Measurements from ENCODE around the gene PLA2G4C.

PLA2G4C gene

DNA sequence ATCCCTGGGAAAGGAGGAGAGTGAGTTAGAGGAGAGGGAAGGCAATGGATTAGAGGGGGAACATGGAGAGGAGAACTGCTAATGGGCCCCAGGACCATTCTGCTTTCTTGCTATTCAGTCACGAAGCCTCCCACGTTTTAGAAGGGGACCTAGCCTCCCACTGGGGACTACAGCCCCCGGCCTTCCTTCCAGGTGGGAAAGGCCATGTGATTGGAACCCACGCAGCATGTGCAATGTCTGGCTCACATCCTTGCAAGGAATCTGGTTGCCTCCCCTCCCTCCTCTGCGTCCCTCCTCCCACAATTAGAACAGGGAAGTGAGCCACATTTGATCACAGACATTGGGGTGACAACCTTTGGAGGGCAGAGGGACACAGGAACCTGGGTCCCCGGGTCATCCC is 22.5 kb upstream of the PLA2G4C start:
- TF ChIP-seq, protein P1, sequence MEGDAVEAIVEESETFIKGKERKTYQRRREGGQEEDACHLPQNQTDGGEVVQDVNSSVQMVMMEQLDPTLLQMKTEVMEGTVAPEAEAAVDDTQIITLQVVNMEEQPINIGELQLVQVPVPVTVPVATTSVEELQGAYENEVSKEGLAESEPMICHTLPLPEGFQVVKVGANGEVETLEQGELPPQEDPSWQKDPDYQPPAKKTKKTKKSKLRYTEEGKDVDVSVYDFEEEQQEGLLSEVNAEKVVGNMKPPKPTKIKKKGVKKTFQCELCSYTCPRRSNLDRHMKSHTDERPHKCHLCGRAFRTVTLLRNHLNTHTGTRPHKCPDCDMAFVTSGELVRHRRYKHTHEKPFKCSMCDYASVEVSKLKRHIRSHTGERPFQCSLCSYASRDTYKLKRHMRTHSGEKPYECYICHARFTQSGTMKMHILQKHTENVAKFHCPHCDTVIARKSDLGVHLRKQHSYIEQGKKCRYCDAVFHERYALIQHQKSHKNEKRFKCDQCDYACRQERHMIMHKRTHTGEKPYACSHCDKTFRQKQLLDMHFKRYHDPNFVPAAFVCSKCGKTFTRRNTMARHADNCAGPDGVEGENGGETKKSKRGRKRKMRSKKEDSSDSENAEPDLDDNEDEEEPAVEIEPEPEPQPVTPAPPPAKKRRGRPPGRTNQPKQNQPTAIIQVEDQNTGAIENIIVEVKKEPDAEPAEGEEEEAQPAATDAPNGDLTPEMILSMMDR (IDR thresholded peaks at IDR 0.05; ENCODE audit: insufficient read depth, low read length, poor library complexity, severe bottlenecking), result no peak
- Histone ChIP-seq H3K27me3 (replicated peaks; ENCODE audit: control insufficient read depth, insufficient read depth, low read length) (no peaks in the 10 kb centered on the region), H3K4me3 (replicated peaks; ENCODE audit: low read depth, low read length) (no peak overlapping the region), H3K36me3 (ENCODE audit: control insufficient read depth, insufficient read depth, low read length) (peaks cover 28% of the 10 kb centered on the region)
- DNase-seq (ENCODE audit: extremely low read depth, insufficient read length), result no peak

DNA sequence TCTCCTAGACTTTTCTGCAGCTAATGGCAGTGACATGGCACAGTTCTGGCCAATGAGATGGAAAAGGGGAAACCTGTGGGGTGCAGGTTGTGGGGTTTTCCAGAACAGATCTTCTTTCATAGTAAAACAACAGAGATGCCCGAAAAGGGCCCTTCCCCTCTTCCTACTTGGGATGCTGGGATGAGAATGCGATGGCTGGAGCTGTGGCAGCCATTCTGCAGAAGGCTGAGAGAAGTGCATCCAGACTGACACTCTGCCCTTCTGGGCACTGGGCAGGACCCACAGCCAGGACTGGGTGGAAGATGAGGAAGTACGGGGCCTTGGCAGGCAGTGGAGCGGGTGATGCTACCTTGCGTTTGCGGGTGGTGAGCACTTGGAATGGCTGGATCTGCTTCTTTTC is 16.9 kb upstream of the PLA2G4C start:
- Histone ChIP-seq H3K27me3 (replicated peaks; ENCODE audit: control insufficient read depth, insufficient read depth, low read length) (no peaks in the 10 kb centered on the region), H3K36me3 (ENCODE audit: control insufficient read depth, insufficient read depth, low read length) (peaks cover 26% of the 10 kb centered on the region), H3K4me3 (replicated peaks; ENCODE audit: low read depth, low read length) (no peak overlapping the region)
- DNase-seq (ENCODE audit: extremely low read depth, insufficient read length), result no peak
- TF ChIP-seq, protein P1 (IDR thresholded peaks at IDR 0.05; ENCODE audit: insufficient read depth, low read length, poor library complexity, severe bottlenecking), result no peak

DNA sequence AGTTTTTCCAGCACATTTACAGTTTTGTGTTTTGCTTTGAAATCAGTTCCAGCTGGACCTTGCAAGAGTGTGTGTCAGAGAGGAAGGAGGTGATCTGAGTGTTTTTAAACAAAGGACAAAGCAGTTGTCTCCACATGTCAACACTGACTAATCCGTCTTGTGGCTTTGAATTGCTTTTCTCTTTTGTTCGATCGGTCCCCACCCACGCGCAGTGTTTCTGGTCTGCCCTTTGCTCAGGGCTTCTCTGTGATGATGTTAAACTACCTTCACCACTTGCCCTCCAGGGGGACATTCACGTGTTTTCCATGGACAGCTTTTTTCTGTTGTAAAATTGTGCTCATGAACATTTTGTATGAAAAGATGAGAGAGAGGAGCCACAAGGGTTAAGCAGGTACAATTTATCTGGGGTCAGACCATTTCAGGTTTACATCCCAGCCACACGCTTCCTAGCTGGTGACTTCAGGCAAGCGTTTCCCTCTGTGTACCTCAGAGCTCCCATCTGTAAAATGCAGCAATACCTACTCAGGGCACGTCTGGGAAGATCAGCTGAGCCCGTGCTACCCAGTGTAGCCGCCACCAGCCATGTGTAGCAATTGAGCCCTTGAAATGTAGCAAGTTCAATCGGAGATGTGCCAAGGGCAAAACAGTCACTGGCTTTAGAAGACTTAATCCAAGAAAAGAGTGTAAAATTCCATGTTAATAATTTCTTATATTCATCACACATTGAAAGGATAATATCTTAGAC is 13.5 kb upstream of the PLA2G4C start:
- DNase-seq (ENCODE audit: extremely low read depth, insufficient read length), result no peak
- H3K4me3 ChIP-seq (replicated peaks; ENCODE audit: low read depth, low read length), result no peak overlapping the region
- TF ChIP-seq, protein P1 (IDR thresholded peaks at IDR 0.05; ENCODE audit: insufficient read depth, low read length, poor library complexity, severe bottlenecking), result no peak
- no peaks in the 10 kb centered on the region for H3K27me3 ChIP-seq (replicated peaks; ENCODE audit: control insufficient read depth, insufficient read depth, low read length)
- H3K36me3 ChIP-seq (ENCODE audit: control insufficient read depth, insufficient read depth, low read length), result peaks cover 18% of the 10 kb centered on the region

DNA sequence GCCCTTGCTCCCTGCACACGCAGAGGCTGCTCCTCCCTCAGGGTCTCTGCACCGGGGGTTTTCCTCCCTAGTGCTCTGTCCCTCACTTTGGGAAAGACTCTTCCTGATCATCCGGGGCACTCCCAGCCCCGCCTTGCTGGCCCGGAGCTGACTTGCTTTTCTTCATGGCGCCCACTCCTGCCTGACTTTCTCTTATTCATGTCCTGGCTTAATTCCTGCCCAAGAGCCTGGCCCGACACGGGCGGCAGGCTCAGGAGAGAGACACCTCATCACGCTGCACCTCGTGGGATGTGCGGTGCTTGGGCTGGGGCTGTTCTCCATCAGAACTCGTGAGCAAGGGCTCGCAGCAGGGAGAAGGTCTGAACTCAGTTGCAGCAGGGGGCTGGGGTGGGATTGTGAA is 11.8 kb upstream of the PLA2G4C start:
- peaks cover 21% of the 10 kb centered on the region for H3K36me3 ChIP-seq (ENCODE audit: control insufficient read depth, insufficient read depth, low read length)
- TF ChIP-seq, protein P1 (IDR thresholded peaks at IDR 0.05; ENCODE audit: insufficient read depth, low read length, poor library complexity, severe bottlenecking), result no peak
- H3K27me3 ChIP-seq (replicated peaks; ENCODE audit: control insufficient read depth, insufficient read depth, low read length), result no peaks in the 10 kb centered on the region
- no peak for DNase-seq (ENCODE audit: extremely low read depth, insufficient read length)
- H3K4me3 ChIP-seq (replicated peaks; ENCODE audit: low read depth, low read length), result no peak overlapping the region

DNA sequence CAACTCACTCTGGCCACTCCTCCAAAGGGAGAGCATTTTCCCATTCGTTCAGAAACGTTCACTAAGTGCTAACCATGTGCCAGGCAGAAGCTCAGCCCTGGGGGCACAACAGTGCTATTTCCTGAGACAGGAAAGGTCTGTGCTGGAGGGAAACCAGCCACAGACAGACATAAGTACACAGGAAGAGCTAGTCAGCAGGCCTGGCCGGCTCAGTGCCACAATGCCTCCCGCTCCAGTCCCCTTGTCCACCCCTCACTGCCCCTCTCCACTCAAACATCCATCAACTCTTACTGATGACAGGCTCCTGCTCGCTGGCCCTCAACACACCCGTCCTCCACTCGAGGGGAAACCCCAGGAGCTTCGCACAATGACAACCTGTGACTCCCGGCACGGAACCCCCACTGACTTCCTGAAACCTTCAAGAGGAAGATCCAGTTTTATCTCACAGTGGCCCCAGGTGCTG is 11.3 kb upstream of the PLA2G4C start:
- Histone ChIP-seq H3K27me3 (replicated peaks; ENCODE audit: control insufficient read depth, insufficient read depth, low read length) (no peaks in the 10 kb centered on the region), H3K4me3 (replicated peaks; ENCODE audit: low read depth, low read length) (no peak overlapping the region), H3K36me3 (ENCODE audit: control insufficient read depth, insufficient read depth, low read length) (peaks cover 19% of the 10 kb centered on the region)
- peak; percentile 61 for DNase-seq (ENCODE audit: extremely low read depth, insufficient read length)
- TF ChIP-seq, protein P1 (IDR thresholded peaks at IDR 0.05; ENCODE audit: insufficient read depth, low read length, poor library complexity, severe bottlenecking), result no peak
